ENCODE measurements around the gene ENKUR.
"Not testable (repeated sequence)": the region's sequence is repeated elsewhere in the genome, so short reads cannot be mapped to it uniquely, and the experiment has no call there.

The ENKUR gene

DNA sequence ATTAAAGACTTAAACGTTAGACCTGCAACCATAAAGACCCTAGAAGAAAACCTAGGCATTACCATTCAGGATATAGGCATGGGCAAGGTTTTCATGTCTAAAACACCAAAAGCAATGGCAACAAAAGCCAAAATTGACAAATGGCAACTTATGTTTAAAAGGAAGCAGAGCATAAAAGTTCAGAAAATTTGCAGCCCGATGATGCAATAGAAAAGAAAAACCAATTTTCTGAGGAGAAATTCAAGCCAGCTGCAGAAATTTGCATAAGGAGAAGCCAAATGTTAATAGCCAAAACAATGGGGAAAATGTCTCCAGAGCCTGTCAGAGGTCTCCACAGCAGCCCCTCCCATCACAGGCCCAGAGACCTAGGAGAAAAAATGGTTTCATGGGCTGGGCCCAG, 4.4 kb downstream of the ENKUR start:
- H3K4me1 Mint-ChIP-seq; H3K27me3 Mint-ChIP-seq; ATAC-seq (ENCODE audit: low read depth); H3K4me3 Mint-ChIP-seq; H3K27ac Mint-ChIP-seq; H3K36me3 Mint-ChIP-seq; H3K9me3 Mint-ChIP-seq; DNase-seq (ENCODE audit: low spot score in 2 of 2): not testable (repeated sequence)

DNA sequence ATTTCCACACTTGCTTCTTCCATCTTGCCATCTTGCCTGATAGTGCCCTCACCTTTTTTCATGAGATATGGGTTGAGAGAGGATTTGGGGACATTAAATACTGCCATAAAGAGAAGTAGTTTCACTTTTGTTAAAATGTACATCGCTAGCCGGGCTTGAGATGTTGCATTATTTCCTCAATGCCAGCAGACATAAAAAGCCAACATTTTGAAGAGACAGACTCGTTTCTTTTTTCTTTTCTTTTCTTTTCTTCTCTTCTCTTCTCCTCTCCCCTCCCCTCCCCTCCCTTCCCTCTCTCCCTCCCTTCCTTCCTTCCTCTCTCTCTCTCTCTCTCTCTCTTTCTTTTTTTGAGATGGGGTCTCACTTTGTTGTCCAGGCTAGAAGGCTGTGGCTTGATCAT, 17.9 kb downstream of the ENKUR start:
- DNase-seq (ENCODE audit: low spot score in 2 of 2): no peak
- ATAC-seq (ENCODE audit: low read depth): no peak
- peaks cover 8% of the 10 kb centered on the region for H3K36me3 Mint-ChIP-seq
- no peak overlapping the region for H3K27ac Mint-ChIP-seq
- H3K4me3 Mint-ChIP-seq: no peak overlapping the region
- H3K9me3 Mint-ChIP-seq: peaks cover 10% of the 10 kb centered on the region
- H3K27me3 Mint-ChIP-seq: peaks cover 3% of the 10 kb centered on the region
- no peaks in the 10 kb centered on the region for H3K4me1 Mint-ChIP-seq

DNA sequence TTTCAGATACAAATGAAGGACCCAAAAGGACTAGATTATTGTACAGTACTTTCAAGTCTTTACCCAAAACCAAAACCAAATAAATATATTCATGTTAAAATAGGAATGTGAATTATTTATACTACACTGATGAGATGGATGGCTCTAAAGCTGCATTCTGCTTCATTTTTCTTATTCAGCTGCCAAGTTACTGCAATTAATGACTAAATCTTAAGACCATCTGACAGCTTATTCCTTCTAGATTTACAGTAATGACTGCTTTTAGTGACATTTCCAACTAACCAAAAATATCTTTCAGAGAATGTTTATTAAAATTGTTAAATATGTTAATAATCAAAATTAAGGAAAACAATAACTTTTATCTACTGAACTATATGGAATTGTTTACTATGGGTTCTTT, 20.9 kb downstream of the ENKUR start:
- Mint-ChIP-seq H3K27me3 (peaks cover 4% of the 10 kb centered on the region), H3K4me1 (no peaks in the 10 kb centered on the region), H3K4me3 (no peak overlapping the region), H3K27ac (no peak overlapping the region), H3K9me3 (peaks cover 1% of the 10 kb centered on the region), H3K36me3 (peaks cover 2% of the 10 kb centered on the region)
- ATAC-seq (ENCODE audit: low read depth) (no peak), DNase-seq (ENCODE audit: low spot score in 2 of 2) (no peak)

DNA sequence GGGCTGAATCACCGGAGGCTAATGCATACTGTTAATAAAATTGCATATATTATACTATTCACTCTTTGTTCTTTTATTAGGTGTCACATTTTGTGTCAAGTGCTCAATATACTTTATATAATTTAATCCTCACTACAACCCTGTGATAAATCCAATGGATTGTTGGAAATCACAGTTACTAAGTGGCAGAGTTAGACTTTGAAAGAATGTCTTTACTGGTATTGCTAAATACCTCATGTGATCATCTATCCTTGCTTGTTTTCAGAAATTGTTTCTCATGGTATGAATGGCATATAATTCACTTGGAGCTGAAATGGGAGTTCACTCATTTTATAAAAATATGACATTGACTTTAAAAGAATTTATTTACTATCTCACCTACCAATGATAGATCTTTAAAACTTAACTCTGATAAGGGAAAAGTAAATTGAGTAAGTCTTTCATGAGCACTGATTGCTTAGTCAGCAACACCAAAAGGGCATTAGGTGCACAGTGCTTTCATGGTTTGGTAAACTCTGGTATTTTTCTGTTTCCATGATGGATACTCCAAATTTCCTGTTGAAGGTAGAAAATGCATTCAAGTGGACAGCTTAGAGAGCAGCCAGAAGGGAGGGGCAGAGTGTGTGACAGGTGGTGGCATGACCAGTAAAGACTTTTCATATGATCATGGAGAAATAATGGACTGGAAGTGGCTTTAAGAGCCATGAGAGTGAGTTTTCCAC, 22.6 kb downstream of the ENKUR start:
- no peak overlapping the region for H3K4me3 Mint-ChIP-seq
- H3K36me3 Mint-ChIP-seq: peaks cover 2% of the 10 kb centered on the region
- DNase-seq (ENCODE audit: low spot score in 2 of 2) (no peak), ATAC-seq (ENCODE audit: low read depth) (no peak)
- H3K27ac Mint-ChIP-seq: no peak overlapping the region
- peaks cover 4% of the 10 kb centered on the region for H3K27me3 Mint-ChIP-seq
- peaks cover 1% of the 10 kb centered on the region for H3K9me3 Mint-ChIP-seq
- H3K4me1 Mint-ChIP-seq: no peaks in the 10 kb centered on the region

DNA sequence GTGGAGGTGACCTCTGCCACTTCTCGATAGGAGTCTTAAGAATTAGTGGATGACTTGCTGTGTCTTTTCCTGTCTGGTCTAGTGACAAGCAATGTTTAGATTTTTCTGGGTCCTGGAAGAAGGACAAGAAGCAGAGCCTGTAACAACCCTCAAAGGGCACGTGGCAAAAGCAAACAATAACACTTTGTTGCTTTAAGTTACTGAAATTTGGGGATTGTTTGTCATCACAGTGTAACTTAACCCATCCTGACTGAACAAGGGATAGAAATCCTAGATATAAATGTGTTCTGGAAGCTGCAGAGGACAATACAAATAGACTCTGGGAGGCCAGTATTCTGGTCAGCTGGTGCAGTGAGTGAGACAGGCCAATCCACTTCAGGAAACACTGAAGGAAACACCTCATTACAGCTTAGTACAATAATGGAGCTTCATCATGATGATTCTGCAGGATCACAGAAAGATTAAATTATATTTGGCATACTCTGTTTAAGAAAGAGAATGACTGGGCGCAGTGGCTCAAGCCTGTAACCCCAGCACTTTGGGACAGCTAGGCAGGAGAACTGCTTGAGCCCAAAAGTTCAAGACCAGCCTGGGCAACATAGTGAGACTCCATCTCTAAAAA, 23.3 kb downstream of the ENKUR start:
- no peak for DNase-seq (ENCODE audit: low spot score in 2 of 2)
- peaks cover under 1% of the 10 kb centered on the region for H3K4me1 Mint-ChIP-seq
- peaks cover 2% of the 10 kb centered on the region for H3K36me3 Mint-ChIP-seq
- peaks cover 3% of the 10 kb centered on the region for H3K27me3 Mint-ChIP-seq
- no peak overlapping the region for H3K4me3 Mint-ChIP-seq
- no peaks in the 10 kb centered on the region for H3K9me3 Mint-ChIP-seq
- no peak overlapping the region for H3K27ac Mint-ChIP-seq
- ATAC-seq (ENCODE audit: low read depth): no peak

DNA sequence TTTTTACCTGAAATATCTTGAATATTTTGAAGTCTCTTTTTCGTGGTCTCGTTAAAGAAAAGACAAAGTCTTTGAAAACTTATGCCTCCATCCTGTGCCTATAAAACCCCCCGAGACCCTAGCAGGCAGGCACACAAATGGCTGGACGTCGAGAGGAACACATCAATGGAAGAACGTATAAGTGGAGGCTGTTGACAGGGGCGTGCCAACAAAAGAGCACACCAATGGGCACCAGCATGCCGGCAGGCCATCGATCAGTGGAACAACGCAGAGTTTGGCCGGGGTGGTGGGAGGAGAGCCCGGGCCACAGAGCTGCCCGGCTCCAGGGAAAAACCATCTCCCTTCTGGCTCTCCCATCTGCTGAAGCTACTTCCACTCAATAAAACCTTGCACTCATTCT, 24.7 kb downstream of the ENKUR start:
- ATAC-seq (ENCODE audit: low read depth): no peak
- Mint-ChIP-seq H3K27me3 (peaks cover 1% of the 10 kb centered on the region), H3K36me3 (no peaks in the 10 kb centered on the region), H3K9me3 (no peaks in the 10 kb centered on the region), H3K4me1 (peaks cover 2% of the 10 kb centered on the region), H3K4me3 (no peak overlapping the region), H3K27ac (no peak overlapping the region)
- no peak for DNase-seq (ENCODE audit: low spot score in 2 of 2)

DNA sequence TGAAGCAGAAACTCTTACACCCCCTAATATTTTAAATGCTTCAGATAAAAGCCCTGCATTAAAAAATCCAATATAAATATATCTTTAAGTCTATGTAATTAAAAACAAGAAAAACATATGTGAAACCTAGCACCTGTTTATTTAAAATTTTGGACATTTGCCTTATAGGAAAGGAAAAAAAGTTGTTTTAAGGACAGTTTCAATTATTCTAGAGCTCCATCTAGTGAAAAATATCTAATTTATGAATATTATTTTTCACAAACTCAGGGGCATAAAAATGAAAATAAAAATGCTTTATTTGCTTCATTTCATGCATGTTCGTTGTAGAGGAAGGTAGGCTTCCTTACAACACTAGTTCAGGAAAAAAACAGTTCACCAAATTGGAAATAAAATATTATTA, 26.1 kb downstream of the ENKUR start:
- DNase-seq (ENCODE audit: low spot score in 2 of 2): no peak
- Mint-ChIP-seq H3K27ac (no peak overlapping the region), H3K4me1 (peaks cover 2% of the 10 kb centered on the region), H3K36me3 (no peaks in the 10 kb centered on the region), H3K27me3 (peaks cover 1% of the 10 kb centered on the region), H3K4me3 (no peak overlapping the region), H3K9me3 (no peaks in the 10 kb centered on the region)
- no peak for ATAC-seq (ENCODE audit: low read depth)

DNA sequence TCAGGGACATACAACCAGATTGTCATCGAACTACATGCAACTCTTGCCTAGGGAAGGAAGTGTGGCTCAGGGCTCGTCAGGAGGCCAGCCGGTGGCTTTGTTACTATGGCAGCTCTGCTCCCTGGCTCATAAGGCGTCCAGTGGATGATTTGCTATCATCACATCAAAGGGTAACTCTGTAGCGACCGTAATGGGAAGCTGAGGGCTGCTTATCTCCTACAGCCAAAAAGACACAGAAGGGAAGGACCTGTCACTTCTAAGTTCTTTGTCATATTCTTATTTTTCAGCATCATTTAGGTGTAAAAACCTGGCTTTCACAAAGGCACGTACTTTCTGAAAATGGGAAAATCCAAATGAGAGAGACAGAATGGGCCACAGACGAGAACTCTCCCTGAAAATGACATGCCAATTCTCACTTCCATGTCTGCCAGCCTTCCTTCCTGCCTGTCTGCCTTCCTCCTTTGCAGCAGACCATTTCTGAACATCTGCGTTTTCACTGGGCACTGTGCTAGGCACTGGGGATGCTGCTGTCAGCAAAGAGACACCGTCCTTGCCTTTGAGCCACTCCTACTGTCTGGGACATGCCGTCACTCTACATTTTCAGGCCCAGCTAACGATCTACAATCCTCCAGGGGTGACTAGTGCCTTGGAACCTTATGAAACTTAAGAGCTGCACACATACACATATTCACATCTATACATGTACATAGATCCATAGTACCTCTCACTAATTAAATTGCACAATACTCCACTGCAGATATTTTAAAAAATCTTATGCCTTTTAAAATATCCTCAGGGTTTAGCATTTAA, 26.9 kb downstream of the ENKUR start:
- peaks cover 2% of the 10 kb centered on the region for H3K4me1 Mint-ChIP-seq
- H3K9me3 Mint-ChIP-seq: no peaks in the 10 kb centered on the region
- no peak overlapping the region for H3K4me3 Mint-ChIP-seq
- H3K27me3 Mint-ChIP-seq: peaks cover 1% of the 10 kb centered on the region
- no peaks in the 10 kb centered on the region for H3K36me3 Mint-ChIP-seq
- no peak for ATAC-seq (ENCODE audit: low read depth)
- DNase-seq (ENCODE audit: low spot score in 2 of 2): no peak
- no peak overlapping the region for H3K27ac Mint-ChIP-seq

DNA sequence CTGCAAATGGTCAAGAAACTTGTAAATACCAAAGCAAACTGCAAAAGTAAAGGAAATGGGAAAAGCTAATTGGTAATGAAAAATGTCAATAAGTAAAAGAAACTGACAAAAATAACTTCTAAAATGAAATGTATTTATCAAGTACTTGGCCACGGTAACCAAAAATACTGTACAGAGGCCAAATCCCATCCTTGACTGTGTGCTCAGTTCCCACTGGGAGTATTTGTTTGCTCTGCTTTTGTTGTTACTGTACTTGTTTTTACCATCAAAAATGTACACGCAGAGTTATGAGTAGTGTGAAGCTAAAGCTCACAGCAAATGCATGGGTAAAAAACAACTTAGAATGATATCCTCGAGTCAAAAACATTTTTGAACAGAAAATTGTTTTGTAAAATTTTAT, 31.1 kb downstream of the ENKUR start:
- no peaks in the 10 kb centered on the region for H3K36me3 Mint-ChIP-seq
- ATAC-seq (ENCODE audit: low read depth): no peak
- DNase-seq (ENCODE audit: low spot score in 2 of 2): no peak
- H3K4me1 Mint-ChIP-seq: peaks cover 5% of the 10 kb centered on the region
- H3K27me3 Mint-ChIP-seq: no peaks in the 10 kb centered on the region
- no peak overlapping the region for H3K4me3 Mint-ChIP-seq
- H3K27ac Mint-ChIP-seq: no peak overlapping the region
- H3K9me3 Mint-ChIP-seq: no peaks in the 10 kb centered on the region

DNA sequence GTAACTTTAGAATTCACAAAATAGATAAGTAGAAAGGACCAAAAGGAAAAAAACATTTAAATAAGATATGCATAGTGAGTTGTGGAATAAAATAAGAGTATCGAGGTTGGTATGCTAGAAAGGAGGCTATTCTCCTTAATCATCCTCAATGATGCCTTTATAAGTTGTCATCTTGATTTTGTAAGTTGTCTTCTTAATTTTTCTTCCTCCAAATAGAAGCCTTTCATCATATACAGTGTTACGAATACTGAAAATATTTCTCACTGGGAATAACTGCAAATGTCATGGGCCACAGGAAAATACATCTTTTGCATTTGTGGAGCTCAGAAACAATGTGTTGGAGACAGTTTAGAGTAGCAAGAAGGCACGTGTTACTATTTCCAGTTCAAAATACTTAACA, 32.0 kb downstream of the ENKUR start:
- ATAC-seq (ENCODE audit: low read depth): no peak
- Mint-ChIP-seq H3K36me3 (no peaks in the 10 kb centered on the region), H3K4me3 (no peak overlapping the region), H3K4me1 (peaks cover 5% of the 10 kb centered on the region), H3K9me3 (no peaks in the 10 kb centered on the region), H3K27me3 (no peaks in the 10 kb centered on the region), H3K27ac (no peak overlapping the region)
- no peak for DNase-seq (ENCODE audit: low spot score in 2 of 2)

DNA sequence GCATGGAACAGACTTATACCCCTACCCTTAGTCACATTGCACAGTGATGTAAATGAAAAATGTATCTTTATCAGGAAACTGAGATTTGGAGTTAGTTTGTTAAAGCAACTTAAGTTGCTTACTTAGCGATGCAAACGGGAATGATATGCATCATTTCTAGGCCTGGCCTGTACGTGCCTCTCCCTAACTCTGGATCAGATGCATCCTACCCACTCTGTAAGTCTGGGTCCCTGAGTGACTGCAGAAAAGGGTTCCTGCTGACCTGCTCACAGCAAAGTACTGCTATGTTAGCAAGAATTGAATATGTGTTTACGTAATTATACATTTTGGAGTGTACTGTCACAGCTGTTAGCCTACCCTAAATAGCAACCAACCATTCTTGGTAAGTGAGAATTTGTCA, 32.8 kb downstream of the ENKUR start:
- Mint-ChIP-seq H3K9me3 (no peaks in the 10 kb centered on the region), H3K27me3 (no peaks in the 10 kb centered on the region), H3K27ac (no peak overlapping the region), H3K4me3 (no peak overlapping the region), H3K36me3 (no peaks in the 10 kb centered on the region), H3K4me1 (peaks cover 5% of the 10 kb centered on the region)
- no peak for ATAC-seq (ENCODE audit: low read depth)
- DNase-seq (ENCODE audit: low spot score in 2 of 2): no peak

DNA sequence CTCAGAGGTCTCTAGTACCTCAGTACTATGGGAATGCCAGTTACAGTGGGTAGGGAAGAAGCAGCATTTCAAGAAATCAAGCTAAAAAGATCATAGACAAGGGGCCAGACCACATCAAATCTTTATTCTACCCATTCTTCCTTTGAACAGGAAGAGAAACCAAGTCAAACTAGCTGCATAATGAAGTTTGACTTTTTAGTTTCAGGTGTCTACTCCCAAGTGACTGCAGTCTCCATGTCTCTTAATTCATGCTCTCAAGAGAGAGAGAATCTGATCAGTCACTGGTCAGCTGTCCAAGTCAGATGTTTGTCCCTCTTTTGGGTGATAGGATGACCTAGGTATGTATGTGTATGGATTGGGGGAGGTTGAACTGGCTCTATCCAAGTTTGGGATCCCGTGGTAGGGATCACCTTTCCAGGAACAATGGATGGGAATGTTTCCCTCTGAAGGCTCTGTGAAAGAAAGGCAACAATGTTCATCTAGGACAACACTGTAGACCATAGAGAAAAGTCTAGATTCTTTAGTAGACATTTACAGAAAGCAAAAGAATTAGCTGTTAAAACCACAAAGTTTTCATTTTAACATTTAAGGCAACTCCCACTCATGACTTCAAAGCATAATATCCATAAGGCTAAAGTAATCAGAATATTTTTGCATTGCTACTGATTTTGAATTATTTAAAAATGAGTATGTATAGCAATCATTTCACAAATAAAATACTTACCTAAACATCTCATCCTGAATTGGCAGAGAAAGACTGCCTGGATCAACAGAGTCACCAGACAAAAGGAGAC, 33.4 kb downstream of the ENKUR start:
- DNase-seq (ENCODE audit: low spot score in 2 of 2) (no peak), ATAC-seq (ENCODE audit: low read depth) (no peak)
- Mint-ChIP-seq H3K27me3 (no peaks in the 10 kb centered on the region), H3K9me3 (no peaks in the 10 kb centered on the region), H3K36me3 (no peaks in the 10 kb centered on the region), H3K4me3 (no peak overlapping the region), H3K4me1 (peaks cover 4% of the 10 kb centered on the region), H3K27ac (no peak overlapping the region)

DNA sequence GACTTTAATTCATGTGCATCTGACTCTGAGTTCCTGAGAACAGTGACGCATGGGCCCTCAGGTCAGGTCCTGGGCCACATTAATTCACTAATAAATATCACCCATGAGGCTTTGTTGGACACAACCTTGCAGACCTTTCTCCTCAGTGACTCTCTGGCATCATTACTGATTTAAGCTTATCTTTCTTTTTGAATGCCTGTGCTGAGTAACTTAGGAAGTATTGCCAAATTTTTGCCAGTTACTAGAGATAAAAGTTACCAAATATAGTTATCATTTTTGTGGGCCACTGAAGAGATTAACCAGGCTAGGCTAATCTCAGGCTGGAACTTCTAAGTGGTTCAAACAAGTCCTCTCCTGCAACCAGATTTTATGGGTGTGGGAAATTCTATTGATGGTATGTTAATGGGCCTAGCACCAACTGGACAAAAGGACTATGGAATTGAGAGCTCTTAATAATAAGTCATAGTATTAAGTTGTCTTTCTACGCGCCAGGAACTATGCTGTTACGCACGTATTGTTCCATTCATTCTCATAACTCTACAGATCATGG, 34.7 kb downstream of the ENKUR start:
- Mint-ChIP-seq H3K27me3 (no peaks in the 10 kb centered on the region), H3K27ac (no peak overlapping the region), H3K9me3 (no peaks in the 10 kb centered on the region), H3K36me3 (no peaks in the 10 kb centered on the region), H3K4me1 (peaks cover 3% of the 10 kb centered on the region), H3K4me3 (no peak overlapping the region)
- ATAC-seq (ENCODE audit: low read depth) (no peak), DNase-seq (ENCODE audit: low spot score in 2 of 2) (no peak)

DNA sequence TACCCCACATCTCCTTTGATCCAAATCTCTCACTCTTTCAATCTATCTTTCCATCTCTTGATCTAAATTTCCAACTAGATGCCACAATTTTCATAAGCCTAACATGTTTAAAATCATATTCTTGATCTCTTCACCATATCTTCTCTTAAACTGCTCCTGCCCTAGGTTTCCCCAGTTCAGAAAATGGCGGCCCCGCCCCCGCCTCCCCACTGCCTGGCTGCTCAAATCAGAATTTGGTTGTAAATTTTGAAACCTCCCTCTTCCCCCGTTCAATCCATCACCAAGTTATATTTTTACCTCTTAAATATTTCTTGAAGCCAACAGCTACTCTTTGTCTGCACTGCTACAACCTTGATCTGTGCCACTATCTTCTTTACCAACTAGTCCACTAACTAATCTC, 36.3 kb downstream of the ENKUR start:
- no peaks in the 10 kb centered on the region for H3K27me3 Mint-ChIP-seq
- H3K4me1 Mint-ChIP-seq: peaks cover 3% of the 10 kb centered on the region
- no peak overlapping the region for H3K4me3 Mint-ChIP-seq
- H3K27ac Mint-ChIP-seq: no peak overlapping the region
- no peaks in the 10 kb centered on the region for H3K9me3 Mint-ChIP-seq
- ATAC-seq (ENCODE audit: low read depth) (no peak), DNase-seq (ENCODE audit: low spot score in 2 of 2) (no peak)
- H3K36me3 Mint-ChIP-seq: no peaks in the 10 kb centered on the region

All from memory B cell (primary cell).